Uterus (tissue), 2 donors: ENCODE data around the gene ZNF789.

ENCODE experiments used
- CTCF ChIP-seq, 4 experiments: fragments of 200-600 bp in 2 of 4; fragments of 450-650 bp in 2 of 4; sonication (generic) in 2 of 4; IDR thresholded peaks; one replicate each; pipeline ENCODE4 v1.5.1; 2016 to 2019; ENCODE audit warnings: antibody characterized with exemption in 4 of 4, mild to moderate bottlenecking in 2 of 4, moderate library complexity in 1 of 4
- POLR2A ChIP-seq, 2 donors: fragments of 450-650 bp; IDR thresholded peaks; one replicate each; pipeline ENCODE4 v1.6.1; 2016; ENCODE audit warnings: antibody characterized with exemption in 2 of 2, mild to moderate bottlenecking in 1 of 2, moderate library complexity in 1 of 2

GRCh38 chr7:99514050-99514449 is 41.4 kb downstream of the ZNF789 start:
- no peak for TF ChIP-seq CTCF (IDR thresholded peaks at IDR 0.05)
- no peak for TF ChIP-seq POLR2A (IDR thresholded peaks at IDR 0.05)
